Mesendoderm (in vitro differentiated cells): ENCODE measurements around the gene ZNF57.
A peak's percentile ranks its signal among the peaks of the same experiment; 100 is the strongest.
"Not testable (repeated sequence)": the region's sequence is repeated elsewhere in the genome, so short reads cannot be mapped to it uniquely, and the experiment has no call there.

Experiments used
- DNase-seq: peaks from one replicate; pipeline ENCODE4 v3.0.0; 2013
- H2AK5ac ChIP-seq: 2 replicates; pipeline ENCODE4 v1.6.1; 2013; ENCODE audit warnings: low read length, inconsistent platforms
- H2BK120ac ChIP-seq: 2 replicates; pipeline ENCODE4 v1.6.1; 2013; ENCODE audit warnings: low read depth, mild to moderate bottlenecking, low read length, moderate library complexity, mixed read lengths
- H2BK15ac ChIP-seq: replicated peaks from 2 replicates; pipeline ENCODE4 v1.6.1; 2013; ENCODE audit warnings: low read depth, mild to moderate bottlenecking, moderate library complexity
- H2BK5ac ChIP-seq: 2 replicates; pipeline ENCODE4 v1.6.1; 2013; ENCODE audit warnings: low read length, inconsistent platforms
- H3K18ac ChIP-seq: 2 replicates; pipeline ENCODE4 v1.6.1; 2013; ENCODE audit warnings: mild to moderate bottlenecking, low read length, mixed read lengths
- H3K23ac ChIP-seq: one replicate; pipeline ENCODE4 v1.6.1; 2013; ENCODE audit warnings: low read length
- H3K27ac ChIP-seq: 2 replicates; pipeline ENCODE4 v1.5.1; 2013; ENCODE audit warnings: low read depth, mild to moderate bottlenecking, inconsistent platforms, low read length, moderate library complexity
- H3K27me3 ChIP-seq: 2 replicates; pipeline ENCODE4 v1.6.1; 2013; ENCODE audit warnings: low read length, control low read depth, mild to moderate bottlenecking, inconsistent platforms; ENCODE audit not compliant: insufficient read depth, poor library complexity
- H3K36me3 ChIP-seq: 2 replicates; pipeline ENCODE4 v1.6.1; 2013; ENCODE audit warnings: low read length, inconsistent platforms; ENCODE audit not compliant: control insufficient read depth, insufficient read depth
- H3K4ac ChIP-seq: one replicate; pipeline ENCODE4 v1.6.1; 2013; ENCODE audit warnings: low read depth, mild to moderate bottlenecking, low read length, moderate library complexity
- H3K4me1 ChIP-seq: 2 replicates; pipeline ENCODE4 v1.6.1; 2013; ENCODE audit warnings: low read depth, low read length, inconsistent platforms; ENCODE audit not compliant: control insufficient read depth
- H3K4me2 ChIP-seq: 2 replicates; pipeline ENCODE4 v1.6.1; 2013; ENCODE audit warnings: low read length
- H3K4me3 ChIP-seq: 2 replicates; pipeline ENCODE4 v1.5.1; 2013; ENCODE audit warnings: mild to moderate bottlenecking, low read length
- H3K56ac ChIP-seq: one replicate; pipeline ENCODE4 v1.6.1; 2013; ENCODE audit warnings: low read length
- H3K79me1 ChIP-seq: 2 replicates; pipeline ENCODE4 v1.6.1; 2013; ENCODE audit warnings: low read length, inconsistent platforms
- H3K79me2 ChIP-seq: 2 replicates; pipeline ENCODE4 v1.6.1; 2013; ENCODE audit warnings: mild to moderate bottlenecking, low read length; ENCODE audit not compliant: control insufficient read depth, insufficient read depth
- H3K9ac ChIP-seq: 2 replicates; pipeline ENCODE4 v1.6.1; 2013; ENCODE audit warnings: low read length, inconsistent platforms
- H4K5ac ChIP-seq: one replicate; pipeline ENCODE4 v1.6.1; 2013; ENCODE audit warnings: low read length
- H4K8ac ChIP-seq: one replicate; pipeline ENCODE4 v1.6.1; 2013; ENCODE audit warnings: low read depth, mild to moderate bottlenecking, control low read depth, low read length, moderate library complexity
- WGBS: extraction: QIAGEN DNeasy Blood & Tissue Kit; methylation state at CpG from one replicate; pipeline ENCODE4 v1.1.7; 2013; ENCODE audit warnings: low lambda C conversion rate, missing lambda C conversion rate; ENCODE audit not compliant: insufficient coverage; ENCODE audit errors: extremely low coverage; 5-methylcytosine and 5-hydroxymethylcytosine counted together

The ZNF57 gene

DNA sequence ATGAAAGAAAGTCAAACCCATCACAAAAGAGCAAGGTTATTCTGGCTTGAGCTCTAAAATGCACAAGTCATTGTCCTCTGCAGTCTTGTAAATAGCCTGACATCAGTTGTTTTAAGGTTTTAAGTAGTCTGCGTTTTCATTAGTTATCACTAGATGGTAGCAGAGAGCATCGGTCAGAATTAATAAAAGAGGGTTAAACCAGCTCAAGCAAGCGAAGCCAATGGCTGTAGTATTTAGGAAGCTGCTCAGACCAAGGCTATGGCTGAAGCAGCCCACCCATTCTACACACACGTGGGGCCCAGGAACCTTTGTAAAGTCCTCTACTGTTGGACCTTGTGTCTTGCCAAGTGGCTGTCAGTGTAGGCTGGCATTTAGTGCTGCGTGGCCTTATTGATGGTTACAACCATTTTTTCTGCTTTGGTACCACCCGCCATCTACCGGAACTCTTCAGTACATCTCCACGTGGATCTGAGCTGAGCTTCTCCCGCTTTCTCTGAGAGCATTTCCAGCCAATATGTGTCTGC is 13.3 kb upstream of the ZNF57 start:
- WGBS: no CpG with 5 or more reads among the region's 9 CpGs
- H3K9ac ChIP-seq: no peak overlapping the region
- no peaks in the 10 kb centered on the region for H3K4me1 ChIP-seq
- no peak overlapping the region for H2BK15ac ChIP-seq
- H3K27me3 ChIP-seq: no peaks in the 10 kb centered on the region
- no peaks in the 10 kb centered on the region for H3K36me3 ChIP-seq
- no peak overlapping the region for H2AK5ac ChIP-seq
- H2BK5ac ChIP-seq: no peak overlapping the region
- no peak overlapping the region for H2BK120ac ChIP-seq
- H3K56ac ChIP-seq: no peak overlapping the region
- H3K79me2 ChIP-seq: no peaks in the 10 kb centered on the region
- peak; percentile 81 for DNase-seq
- H3K79me1 ChIP-seq: no peaks in the 10 kb centered on the region
- H3K4me3 ChIP-seq: no peak overlapping the region
- no peak overlapping the region for H4K8ac ChIP-seq
- no peak overlapping the region for H3K4me2 ChIP-seq
- no peak overlapping the region for H3K27ac ChIP-seq
- H3K4ac ChIP-seq: no peak overlapping the region
- H4K5ac ChIP-seq: no peak overlapping the region
- H3K23ac ChIP-seq: no peak overlapping the region
- H3K18ac ChIP-seq: no peak overlapping the region

DNA sequence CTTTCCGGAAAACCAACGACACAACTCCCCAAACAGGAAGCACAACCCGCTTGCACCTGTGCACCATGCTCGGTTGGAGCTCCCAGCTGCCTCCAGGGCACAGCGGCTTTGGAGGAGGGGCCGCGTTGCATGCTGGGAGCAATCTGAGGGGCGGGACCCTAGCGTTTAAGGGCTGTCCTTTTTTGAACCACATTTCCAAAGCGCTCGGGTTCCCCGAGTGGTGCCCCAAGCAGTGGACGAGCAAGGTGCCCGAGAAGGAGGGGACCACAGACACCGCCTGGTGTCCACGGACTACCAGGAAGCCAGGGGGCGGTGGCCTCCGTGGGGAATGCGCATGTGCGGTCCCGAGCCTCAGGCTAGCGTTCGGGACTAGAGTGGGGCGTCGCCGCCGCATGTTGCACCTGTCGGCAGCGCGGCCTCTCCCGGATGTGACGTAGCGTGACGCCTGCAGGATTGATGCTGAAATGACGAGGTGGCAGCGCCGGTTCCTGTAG is 11.9 kb upstream of the ZNF57 start:
- no peak overlapping the region for H3K4me2 ChIP-seq
- no peak overlapping the region for H4K8ac ChIP-seq
- DNase-seq: no peak
- no peak overlapping the region for H3K23ac ChIP-seq
- no peaks in the 10 kb centered on the region for H3K4me1 ChIP-seq
- no peak overlapping the region for H2BK15ac ChIP-seq
- no peak overlapping the region for H2BK5ac ChIP-seq
- no peaks in the 10 kb centered on the region for H3K79me1 ChIP-seq
- no peaks in the 10 kb centered on the region for H3K79me2 ChIP-seq
- no peaks in the 10 kb centered on the region for H3K27me3 ChIP-seq
- H4K5ac ChIP-seq: no peak overlapping the region
- H2AK5ac ChIP-seq: no peak overlapping the region
- whole genome bisulfite sequencing: no CpG with 5 or more reads among the region's 37 CpGs
- no peak overlapping the region for H3K9ac ChIP-seq
- no peak overlapping the region for H3K4me3 ChIP-seq
- no peaks in the 10 kb centered on the region for H3K36me3 ChIP-seq
- no peak overlapping the region for H2BK120ac ChIP-seq
- no peak overlapping the region for H3K27ac ChIP-seq
- H3K18ac ChIP-seq: no peak overlapping the region
- no peak overlapping the region for H3K56ac ChIP-seq
- no peak overlapping the region for H3K4ac ChIP-seq

DNA sequence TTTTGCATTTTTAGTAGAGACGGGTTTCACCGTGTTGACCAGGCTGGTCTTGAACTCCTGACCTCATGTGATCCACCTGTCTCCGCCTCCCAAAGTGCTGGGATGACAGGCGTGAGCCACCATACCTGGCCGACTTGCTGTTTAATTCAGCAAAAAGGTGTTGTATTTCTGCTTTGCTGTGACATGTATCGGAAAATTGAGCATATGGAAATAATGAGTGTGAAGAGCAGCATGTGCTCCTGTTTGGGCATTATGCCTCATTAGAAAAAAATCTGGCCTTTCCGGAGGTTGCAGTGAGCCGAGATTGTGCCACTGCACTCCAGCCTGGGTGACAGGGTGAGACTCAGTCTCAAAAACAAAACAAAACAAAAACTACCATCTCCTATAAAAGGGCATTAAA is 10.2 kb upstream of the ZNF57 start:
- not testable (repeated sequence) for H2AK5ac ChIP-seq, H3K27me3 ChIP-seq, H3K18ac ChIP-seq, H3K4me2 ChIP-seq, H3K27ac ChIP-seq, H2BK5ac ChIP-seq, H3K9ac ChIP-seq, H3K4me3 ChIP-seq, H3K79me2 ChIP-seq, H2BK15ac ChIP-seq, H3K79me1 ChIP-seq, H4K8ac ChIP-seq, H3K4ac ChIP-seq, H3K23ac ChIP-seq, H2BK120ac ChIP-seq, H3K4me1 ChIP-seq, H3K36me3 ChIP-seq, H3K56ac ChIP-seq, DNase-seq, H4K5ac ChIP-seq
- WGBS: no CpG with 5 or more reads among the region's 8 CpGs

DNA sequence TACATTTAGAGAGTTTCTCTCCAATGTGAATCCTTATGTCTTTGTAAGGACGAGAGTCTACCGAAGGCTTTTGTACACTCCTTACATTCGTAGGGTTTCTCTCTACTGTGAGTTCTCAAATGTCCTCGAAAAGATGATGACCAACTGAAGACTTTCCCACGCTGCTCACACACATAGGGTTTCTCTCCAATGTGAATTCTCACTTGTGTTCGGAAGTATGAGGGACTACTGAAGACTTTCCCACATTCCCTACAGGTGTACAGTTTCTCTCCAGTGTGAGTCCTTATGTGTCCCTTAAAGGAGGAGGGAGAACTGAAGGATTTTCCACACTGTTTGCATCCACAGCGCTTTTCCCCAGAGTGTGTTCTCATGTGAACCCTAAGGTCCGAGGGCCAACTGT is 4.0 kb upstream of the ZNF57 start:
- Histone ChIP-seq H3K4me1 (no peaks in the 10 kb centered on the region), H3K4ac (no peak overlapping the region), H3K56ac (no peak overlapping the region), H3K79me2 (no peaks in the 10 kb centered on the region), H3K4me2 (no peak overlapping the region), H3K4me3 (no peak overlapping the region), H3K79me1 (no peaks in the 10 kb centered on the region), H4K8ac (no peak overlapping the region), H3K36me3 (no peaks in the 10 kb centered on the region), H2BK5ac (no peak overlapping the region), H3K27me3 (no peaks in the 10 kb centered on the region), H2AK5ac (no peak overlapping the region), H3K9ac (no peak overlapping the region), H4K5ac (no peak overlapping the region), H2BK120ac (no peak overlapping the region), H2BK15ac (no peak overlapping the region), H3K27ac (no peak overlapping the region), H3K18ac (no peak overlapping the region), H3K23ac (no peak overlapping the region)
- no peak for DNase-seq
- WGBS: no CpG with 5 or more reads among the region's 8 CpGs

DNA sequence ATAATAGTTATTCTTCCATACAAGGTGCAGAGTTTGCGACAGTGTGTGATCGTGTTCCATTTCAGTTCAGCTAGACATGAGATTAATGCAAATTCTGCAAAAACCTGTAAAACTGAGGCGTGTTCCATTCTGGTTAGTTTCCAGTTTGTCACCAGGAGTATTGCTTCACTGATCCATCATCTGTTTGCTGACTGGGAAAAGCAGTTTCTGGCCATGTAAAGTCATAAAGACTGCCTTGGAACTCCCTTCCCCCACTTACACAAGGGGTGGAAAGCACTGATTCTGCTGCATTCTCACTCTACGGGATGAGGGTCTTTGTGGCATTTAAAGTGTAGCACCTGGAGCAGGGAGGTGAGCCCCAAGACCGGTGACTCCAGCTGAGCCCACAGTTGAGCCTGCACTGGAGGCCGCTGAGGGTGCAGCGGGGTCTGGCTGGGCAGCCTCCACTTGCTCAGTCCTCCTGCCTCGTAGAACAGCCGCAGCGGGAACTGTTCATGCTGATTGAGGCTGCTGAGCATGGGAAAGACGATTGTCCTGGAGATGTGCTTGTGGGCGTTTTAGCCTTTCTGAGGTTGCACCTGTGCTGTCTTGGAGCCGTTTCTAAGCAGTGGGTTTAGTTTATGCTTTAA is 2.0 kb downstream of the ZNF57 start:
- H3K56ac ChIP-seq: no peak overlapping the region
- no peak overlapping the region for H2AK5ac ChIP-seq
- WGBS: no CpG with 5 or more reads among the region's 13 CpGs
- no peak overlapping the region for H4K8ac ChIP-seq
- no peak overlapping the region for H3K23ac ChIP-seq
- DNase-seq: no peak
- H3K18ac ChIP-seq: no peak overlapping the region
- H3K79me2 ChIP-seq: peaks cover 5% of the 10 kb centered on the region
- no peak overlapping the region for H2BK15ac ChIP-seq
- H3K4me1 ChIP-seq: no peaks in the 10 kb centered on the region
- no peak overlapping the region for H3K4me2 ChIP-seq
- peaks cover 11% of the 10 kb centered on the region for H3K79me1 ChIP-seq
- H3K4me3 ChIP-seq: no peak overlapping the region
- H3K27me3 ChIP-seq: no peaks in the 10 kb centered on the region
- H3K4ac ChIP-seq: no peak overlapping the region
- H3K27ac ChIP-seq: no peak overlapping the region
- H2BK5ac ChIP-seq: no peak overlapping the region
- no peak overlapping the region for H2BK120ac ChIP-seq
- no peak overlapping the region for H4K5ac ChIP-seq
- H3K36me3 ChIP-seq: no peaks in the 10 kb centered on the region
- no peak overlapping the region for H3K9ac ChIP-seq

DNA sequence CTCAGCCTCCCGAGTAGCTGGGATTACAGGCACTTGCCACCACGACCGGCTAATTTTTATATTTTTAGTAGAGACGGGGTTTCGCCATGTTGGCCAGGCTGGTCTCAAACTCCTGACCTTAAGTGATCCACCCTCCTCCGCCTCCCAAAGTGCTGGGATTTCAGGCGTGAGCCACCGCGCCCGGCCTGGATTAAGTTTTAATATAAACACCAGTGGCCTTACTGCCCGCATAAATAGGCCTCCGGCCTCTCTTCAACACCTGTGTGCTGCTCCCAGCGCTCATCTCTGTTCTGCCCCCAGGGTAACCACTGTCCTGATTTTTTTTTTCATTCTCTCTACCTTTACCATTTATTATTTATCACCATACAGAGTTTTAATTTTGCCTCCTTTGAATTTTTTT is 2.6 kb downstream of the ZNF57 start:
- DNase-seq, H3K79me2 ChIP-seq, H2BK5ac ChIP-seq, H3K4me3 ChIP-seq, H3K9ac ChIP-seq, H3K18ac ChIP-seq, H4K8ac ChIP-seq, H3K56ac ChIP-seq, H3K27ac ChIP-seq, H3K23ac ChIP-seq, H3K36me3 ChIP-seq, H2AK5ac ChIP-seq, H4K5ac ChIP-seq, H3K27me3 ChIP-seq, H3K4me2 ChIP-seq, H2BK120ac ChIP-seq, H3K4ac ChIP-seq, H2BK15ac ChIP-seq, H3K4me1 ChIP-seq: not testable (repeated sequence)
- WGBS: no CpG with 5 or more reads among the region's 13 CpGs
- H3K79me1 ChIP-seq: peaks cover 11% of the 10 kb centered on the region
